Pons (tissue), 1 donor: ENCODE data around the gene PRSS50.
A peak's percentile ranks its signal among the peaks of the same experiment; 100 is the strongest.

Experiments used
- DNase-seq: peaks from one replicate; pipeline ENCODE4 v3.0.0-alpha.2; 2016; ENCODE audit warnings: low spot score

Gene PRSS50

DNA sequence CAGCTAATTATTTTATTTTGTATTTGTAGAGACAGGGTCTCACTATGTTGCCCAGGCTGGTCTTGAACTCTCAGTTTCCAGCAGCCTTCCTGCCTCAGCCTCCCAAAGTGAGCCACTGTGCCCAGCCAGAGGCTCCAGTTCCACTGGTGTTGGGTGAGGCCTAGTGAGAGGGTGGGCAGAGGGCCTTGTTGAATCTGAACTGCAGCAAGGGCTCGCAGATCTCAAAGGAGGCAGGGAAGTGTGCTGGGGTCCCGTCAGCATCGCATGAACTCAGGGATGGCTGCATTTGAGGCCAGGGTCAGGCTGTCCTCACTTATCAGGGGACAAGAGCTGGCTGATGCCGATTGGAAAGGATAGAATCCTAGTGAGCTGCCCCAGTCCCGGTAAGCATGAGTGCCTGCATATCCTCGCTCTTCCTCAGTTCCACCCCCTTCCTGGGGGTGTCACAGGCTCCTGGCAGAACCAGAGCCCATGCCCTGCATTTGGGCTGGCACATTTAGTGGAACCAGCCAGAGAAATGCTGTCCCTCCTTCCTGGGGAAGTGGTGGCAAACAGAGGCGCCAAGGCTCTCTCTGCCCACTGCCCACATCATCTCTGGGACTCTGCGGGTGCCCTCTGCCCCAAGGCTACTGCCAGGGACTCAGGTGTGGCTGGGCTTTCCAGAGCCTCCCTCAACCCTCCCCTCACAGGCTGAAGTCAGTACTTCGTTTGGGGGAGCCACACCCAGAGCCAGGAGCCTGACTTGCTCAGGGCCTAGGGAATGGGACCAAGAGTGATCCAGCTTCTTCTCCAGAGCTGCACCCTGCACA is 48.3 kb downstream of the PRSS50 start:
- no peak for DNase-seq

DNA sequence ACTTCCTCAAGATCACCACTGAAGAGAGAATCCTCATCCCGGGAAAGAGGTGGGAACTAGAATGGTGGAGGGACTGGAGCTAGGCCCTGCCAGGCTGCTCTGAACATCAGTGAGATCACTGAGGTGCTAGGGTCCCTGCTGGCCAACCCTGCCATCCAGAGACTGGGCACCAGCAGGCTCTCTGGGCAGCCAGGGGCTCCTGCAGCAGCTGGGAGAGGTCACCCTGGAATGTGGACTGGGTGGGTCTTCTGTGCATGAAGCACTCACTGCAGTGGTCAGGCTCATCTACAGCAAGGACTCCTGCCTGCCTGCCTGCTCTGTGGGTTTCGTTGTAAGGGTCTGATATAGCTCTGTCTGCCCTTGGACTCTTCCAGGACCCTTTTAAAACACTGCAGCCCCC is 49.1 kb downstream of the PRSS50 start:
- DNase-seq = no peak

DNA sequence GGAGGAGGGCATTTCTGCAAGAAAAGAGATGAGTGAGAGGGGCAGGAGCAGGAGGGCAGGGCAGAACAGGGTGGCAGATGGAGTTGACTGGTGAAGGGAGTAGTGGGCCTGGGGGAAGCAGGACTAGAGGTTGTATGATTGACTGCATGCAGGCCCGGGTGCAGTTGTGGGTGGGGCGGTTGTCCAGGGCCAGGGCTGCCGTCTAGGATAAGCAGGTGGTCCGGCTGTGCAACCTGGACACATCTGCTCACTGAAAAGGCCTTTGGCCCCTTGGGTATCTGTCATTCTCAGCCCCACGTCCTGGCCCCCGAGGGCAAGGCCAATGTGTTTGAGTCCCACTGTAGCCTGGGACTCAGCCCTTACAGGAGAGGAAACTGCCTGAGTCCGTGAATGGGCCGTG is 49.6 kb downstream of the PRSS50 start:
- no peak for DNase-seq

DNA sequence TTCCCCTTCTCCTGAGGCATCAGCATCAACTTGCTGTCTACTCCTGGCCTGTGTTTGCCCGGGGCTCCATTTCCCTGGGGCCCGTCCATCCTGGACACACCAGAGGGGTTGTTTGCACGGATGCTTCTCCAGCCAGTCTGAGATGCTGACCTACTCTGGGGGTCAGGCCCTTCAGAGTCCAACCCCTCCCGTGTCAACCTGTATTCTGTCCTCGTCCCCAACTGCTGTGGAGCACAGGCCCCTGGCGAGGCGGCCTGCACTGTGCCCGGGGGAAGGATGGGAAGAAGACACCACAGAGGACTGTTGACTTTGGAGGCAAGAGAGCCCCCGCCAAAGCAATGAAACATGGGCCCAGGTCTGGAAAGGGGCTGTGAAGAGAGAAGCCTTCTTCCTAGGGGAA is 50.0 kb downstream of the PRSS50 start:
- DNase-seq = no peak

DNA sequence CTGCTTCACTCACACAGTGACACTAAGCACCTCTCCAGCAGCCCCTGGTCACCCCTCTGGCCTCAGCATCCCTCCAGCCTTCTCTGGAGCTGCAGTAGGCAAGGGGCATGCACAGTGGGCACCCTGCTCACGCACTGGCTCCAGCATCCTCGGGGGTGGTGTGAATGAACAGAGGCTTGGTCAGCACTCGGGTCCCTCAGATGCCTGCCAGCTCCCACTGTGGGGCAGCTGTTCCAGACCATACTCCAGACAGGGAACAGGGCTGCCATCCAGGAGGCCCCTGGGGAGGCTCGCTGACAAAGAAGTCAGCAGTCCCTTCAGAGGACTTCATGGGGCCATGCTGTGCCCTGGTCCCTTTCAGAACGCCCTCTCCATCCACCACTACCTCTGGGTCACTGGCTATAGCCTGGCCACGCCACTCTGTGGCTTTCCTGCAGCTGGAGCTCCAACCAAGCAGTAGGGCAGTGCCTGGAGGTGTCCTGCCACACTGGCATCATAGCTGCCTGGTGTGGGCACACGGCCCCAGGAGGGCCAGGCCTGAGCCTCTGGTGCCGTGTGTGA is 50.5 kb downstream of the PRSS50 start:
- no peak for DNase-seq

DNA sequence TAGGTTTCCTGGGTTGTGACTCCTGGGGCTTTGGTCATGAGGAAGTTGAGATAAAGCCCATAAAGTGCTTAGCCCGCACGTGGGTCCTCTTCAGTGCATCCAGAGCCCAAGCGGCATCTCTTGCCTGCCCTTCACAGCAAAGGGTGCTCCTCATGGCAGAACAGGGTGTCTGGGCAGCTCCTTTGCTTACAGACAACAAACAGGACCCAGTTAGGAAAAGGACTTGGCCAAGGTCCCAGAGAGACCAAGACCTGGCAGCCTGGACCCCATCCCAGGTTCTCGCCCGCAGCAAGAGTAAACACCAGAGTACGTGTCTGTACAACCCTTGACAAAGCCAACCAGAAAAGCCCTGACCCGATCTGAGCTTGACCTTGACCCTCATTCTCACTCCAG is 51.2 kb downstream of the PRSS50 start:
- no peak for DNase-seq

DNA sequence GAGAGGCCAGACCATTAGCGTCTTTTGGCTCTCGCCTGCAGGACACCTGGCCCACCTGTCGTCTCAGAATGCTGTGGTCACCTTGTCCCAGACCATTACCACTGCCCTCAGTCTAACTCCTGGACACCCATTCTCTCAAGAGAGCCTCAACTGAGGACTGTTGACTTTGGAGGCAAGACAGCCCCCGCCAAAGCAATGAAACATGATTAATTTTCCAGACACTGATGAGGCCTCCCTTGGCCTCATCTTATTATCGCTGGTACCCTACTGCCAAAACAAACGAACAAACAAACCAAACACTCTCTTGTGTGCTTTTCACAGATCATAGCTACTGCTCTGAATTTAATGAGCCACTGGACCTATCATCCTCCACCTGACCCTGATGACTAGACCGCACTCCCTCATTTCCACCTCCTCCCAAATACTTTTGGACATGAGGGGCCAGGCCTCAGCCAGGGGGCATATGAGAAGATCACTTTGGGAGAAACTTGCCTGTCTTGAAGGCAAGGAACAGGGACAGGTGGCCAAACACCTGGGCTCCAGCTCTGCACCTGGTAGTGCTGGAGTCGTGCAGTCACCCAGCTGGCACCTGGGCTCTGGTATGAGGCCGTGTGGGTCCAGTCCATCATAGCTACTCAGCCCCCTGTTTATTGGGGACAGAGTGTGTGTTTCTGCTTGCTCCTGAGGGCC is 51.8 kb downstream of the PRSS50 start:
- no peak for DNase-seq

DNA sequence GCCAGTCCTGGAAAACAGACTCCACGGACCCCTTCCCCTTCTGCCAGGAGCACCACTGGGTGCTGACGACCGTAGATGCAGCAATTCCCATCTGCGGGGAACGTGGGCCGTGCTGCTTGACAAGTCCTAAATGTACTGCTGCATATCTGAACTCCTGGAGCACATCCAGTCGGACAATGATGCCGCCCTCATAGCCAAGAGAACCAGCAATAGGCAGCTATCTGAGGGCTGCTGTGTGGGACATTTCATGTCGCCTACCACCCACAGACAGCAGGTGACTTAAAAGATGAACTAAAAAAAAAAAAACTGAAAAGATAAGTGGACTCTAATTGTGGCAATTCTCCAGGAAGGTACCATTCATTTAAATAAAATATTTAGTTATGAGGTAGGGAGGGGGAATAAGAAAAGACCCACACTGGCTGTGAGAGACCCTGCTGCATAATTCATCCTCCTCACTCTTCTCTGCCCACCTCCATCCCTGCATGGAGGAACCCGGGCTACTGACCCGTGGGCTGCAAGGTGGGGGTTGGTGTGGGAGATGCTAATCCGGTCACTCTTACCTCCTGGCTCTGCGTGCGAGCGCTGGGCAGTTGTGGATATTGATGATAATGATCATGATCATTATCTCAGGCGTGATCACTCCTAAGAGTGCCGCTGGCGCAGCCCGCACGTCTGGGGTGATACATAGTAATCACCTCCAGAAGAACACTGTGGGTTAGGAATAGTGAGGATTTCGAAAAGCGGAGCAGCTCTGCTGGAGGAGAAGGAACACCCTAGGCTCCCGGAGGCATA is 52.5 kb downstream of the PRSS50 start:
- DNase-seq = no peak

DNA sequence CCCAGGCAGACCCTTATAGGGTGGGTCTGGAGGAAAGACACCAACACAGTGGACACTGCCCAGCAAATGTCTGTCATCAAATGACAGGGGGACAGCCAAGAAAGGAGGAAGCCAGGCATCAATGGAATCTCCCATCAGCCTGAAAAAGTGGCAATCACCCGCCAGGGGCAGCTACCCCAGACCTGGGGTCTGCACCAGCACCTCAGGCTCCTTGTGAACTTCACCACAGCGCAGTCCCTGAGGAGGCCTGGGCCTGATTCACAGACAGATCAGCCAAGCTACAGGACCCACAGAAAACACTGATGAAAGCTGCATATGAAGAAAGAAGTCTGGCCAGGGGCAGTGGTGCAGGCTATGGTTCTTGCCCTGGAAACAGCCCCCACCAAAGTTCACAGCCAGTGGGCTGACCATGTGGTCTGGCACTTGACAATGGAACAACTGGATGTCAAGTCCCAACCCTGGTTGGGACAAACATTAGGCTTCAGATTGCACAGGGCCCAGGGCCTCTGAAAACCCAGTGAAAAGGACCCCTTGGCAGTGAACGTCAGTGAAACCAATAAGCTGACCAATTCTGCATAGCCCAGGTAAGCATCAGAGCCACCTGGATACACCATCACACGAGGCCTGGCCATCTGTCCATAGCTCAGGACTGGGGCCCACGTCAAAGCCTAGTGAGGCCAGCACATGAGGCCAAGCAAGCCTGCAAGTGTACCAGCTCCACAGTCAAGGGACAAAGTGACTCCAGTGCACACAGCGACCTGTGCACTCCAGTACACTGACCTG is 53.3 kb downstream of the PRSS50 start:
- DNase-seq = no peak

DNA sequence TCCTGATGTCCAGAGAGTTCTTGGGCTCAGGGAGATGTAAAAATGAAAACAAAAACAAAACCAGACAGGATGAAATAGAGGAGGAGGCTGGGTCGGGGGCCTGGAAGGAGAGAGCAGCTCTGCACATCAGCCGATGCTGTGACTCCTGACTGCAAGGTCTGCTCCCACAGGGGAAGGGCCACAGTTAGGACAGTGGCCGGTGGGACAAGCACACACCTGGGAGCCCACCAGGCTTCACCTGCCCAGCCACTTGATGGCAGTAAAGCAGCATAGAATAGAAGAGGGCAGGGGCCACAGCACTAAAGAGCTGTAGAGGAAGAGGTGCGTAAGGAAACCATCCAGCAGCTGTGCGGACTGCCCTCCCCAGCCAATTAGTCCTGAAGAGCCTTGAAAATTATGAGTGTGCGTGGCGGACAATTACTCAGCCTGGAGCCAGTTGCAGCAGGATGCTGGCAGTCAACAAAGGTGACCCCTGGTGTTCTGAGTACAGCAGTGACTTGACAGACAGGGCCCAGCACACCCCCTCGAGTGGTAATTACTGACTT is 54.0 kb downstream of the PRSS50 start:
- no peak for DNase-seq

DNA sequence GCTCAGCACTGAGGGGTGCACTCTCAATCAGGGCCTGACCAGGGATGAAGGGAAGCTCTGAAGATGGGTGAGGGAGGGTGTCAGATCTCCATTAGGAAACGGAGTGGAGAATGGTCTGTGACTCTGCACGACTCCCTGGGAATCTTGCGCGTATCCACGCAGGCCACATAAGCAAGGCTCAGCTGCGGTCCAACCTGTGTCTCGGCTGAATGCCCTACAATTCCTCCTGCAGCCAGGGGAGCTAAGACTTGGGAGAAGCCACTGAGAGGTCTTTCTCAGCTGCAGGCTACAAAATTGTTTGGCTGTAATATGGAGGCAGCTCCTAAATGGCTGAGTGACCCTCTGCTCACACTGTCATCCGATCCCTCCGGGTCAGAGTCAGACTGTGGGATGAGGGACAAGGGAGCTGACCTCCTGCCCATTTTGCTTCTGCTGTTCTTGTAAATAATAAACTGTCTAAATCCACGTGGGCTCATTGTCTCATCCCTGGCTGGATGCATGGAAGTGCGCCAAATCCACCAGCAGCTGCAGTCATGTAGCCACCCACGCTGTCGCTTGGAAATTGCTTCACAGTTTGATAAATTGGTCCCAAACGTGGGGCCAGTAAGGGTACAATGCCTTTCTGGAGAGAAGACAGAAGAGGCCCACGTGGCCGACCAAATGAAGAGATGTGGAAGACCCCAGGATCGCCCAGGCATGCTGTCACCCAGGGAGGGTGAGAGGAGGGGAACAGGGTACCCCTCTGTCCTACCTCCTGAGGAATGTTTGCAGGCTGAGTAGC is 54.7 kb downstream of the PRSS50 start:
- DNase-seq = peak; percentile 53
